NCI-H1417 treated with DMSO at 0.1 percent for 48 hours (cell line): ENCODE data around the gene RILPL1.
"Not testable (repeated sequence)": the region's sequence is repeated elsewhere in the genome, so short reads cannot be mapped to it uniquely, and the experiment has no call there.

Experiments used
- DNase-seq: peaks from one replicate; lab custom pipeline; 2025; lab: John Stamatoyannopoulos, UW

The RILPL1 gene

GRCh38 chr12:123533672-123534643 lies at the start of gene RILPL1:
TSS of gene RILPL1 (minus strand) at chr12:123533719. CDS start at chr12:123533482, 237 bp downstream.
- no peak for DNase-seq

- no peak for DNase-seq
Measured at GRCh38 chr12:123580772-123581171, 47.3 kb upstream of the RILPL1 start.

GRCh38 chr12:123578829-123579228 lies 45.3 kb upstream of the RILPL1 start:
- DNase-seq: not testable (repeated sequence)

GRCh38 chr12:123578243-123578642 lies 44.7 kb upstream of the RILPL1 start:
- DNase-seq: no peak

- no peak for DNase-seq
Measured at GRCh38 chr12:123576611-123577010, 43.1 kb upstream of the RILPL1 start.

GRCh38 chr12:123573870-123574269 lies 40.4 kb upstream of the RILPL1 start:
- no peak for DNase-seq

- no peak for DNase-seq
Measured at GRCh38 chr12:123572391-123572790, 38.9 kb upstream of the RILPL1 start.

- no peak for DNase-seq
Measured at GRCh38 chr12:123571343-123571813, 37.9 kb upstream of the RILPL1 start.

GRCh38 chr12:123559468-123559867 lies 25.9 kb upstream of the RILPL1 start:
- DNase-seq: no peak

- not testable (repeated sequence) for DNase-seq
Measured at GRCh38 chr12:123558487-123558886, 25.0 kb upstream of the RILPL1 start.

- DNase-seq: not testable (repeated sequence)
Measured at GRCh38 chr12:123554843-123555242, 21.3 kb upstream of the RILPL1 start.

- not testable (repeated sequence) for DNase-seq
Measured at GRCh38 chr12:123554136-123554535, 20.6 kb upstream of the RILPL1 start.

GRCh38 chr12:123550700-123551099 lies 17.2 kb upstream of the RILPL1 start:
- DNase-seq: no peak

- no peak for DNase-seq
Measured at GRCh38 chr12:123548107-123548506, 14.6 kb upstream of the RILPL1 start.

GRCh38 chr12:123546281-123546680 lies 12.8 kb upstream of the RILPL1 start:
- DNase-seq: no peak

- DNase-seq: no peak
Measured at GRCh38 chr12:123543541-123543940, 10.0 kb upstream of the RILPL1 start.

GRCh38 chr12:123540899-123541662 lies 7.6 kb upstream of the RILPL1 start:
- DNase-seq: no peak

- DNase-seq: not testable (repeated sequence)
Measured at GRCh38 chr12:123535952-123536351, 2.4 kb upstream of the RILPL1 start.

GRCh38 chr12:123532808-123533649 lies 490 bp downstream of the RILPL1 start:
- no peak for DNase-seq

GRCh38 chr12:123532019-123532418 lies 1.5 kb downstream of the RILPL1 start:
- DNase-seq: no peak

GRCh38 chr12:123531091-123531490 lies 2.4 kb downstream of the RILPL1 start:
- DNase-seq: no peak

- DNase-seq: no peak
Measured at GRCh38 chr12:123530668-123531067, 2.9 kb downstream of the RILPL1 start.
